CD14-positive monocyte (primary cell): ENCODE data around the gene FHIT. TPM values are rescaled to one million over a fixed set of nuclear protein-coding genes. Genes with fewer than 3 reads are reported as not detected.

ENCODE experiments used
- DNase-seq, 3 donors: peaks; one replicate each; pipeline ENCODE4 v3.0.0-alpha.2; 2011 to 2022
- H2AFZ ChIP-seq: 2 replicates; pipeline ENCODE4 v1.6.0; 2012; ENCODE audit warnings: mild to moderate bottlenecking, low read depth, low read length, inconsistent platforms; ENCODE audit not compliant: insufficient read depth, poor library complexity, severe bottlenecking
- H3K27ac ChIP-seq, 2 donors: 1 replicate in 1 of 2; 2 replicates in 1 of 2; pipeline ENCODE4 v1.5.1; 2012 to 2013; ENCODE audit warnings: low read length in 2 of 2, control low read depth in 1 of 2, inconsistent platforms in 1 of 2, low read depth in 1 of 2, mild to moderate bottlenecking in 1 of 2
- H3K27me3 ChIP-seq, 2 donors: one replicate each; pipeline versions ENCODE4 v1.6.0 to v1.6.1; 2011 to 2013; ENCODE audit warnings: low read length in 2 of 2; ENCODE audit not compliant: control insufficient read depth in 2 of 2, insufficient read depth in 2 of 2
- H3K36me3 ChIP-seq, 2 donors: replicated peaks in 1 of 2; 1 replicate in 1 of 2; 2 replicates in 1 of 2; pipeline versions ENCODE4 v1.5.1 to v1.6.1; 2012 to 2013; ENCODE audit warnings: low read length in 2 of 2, control low read depth in 1 of 2, inconsistent platforms in 1 of 2, mild to moderate bottlenecking in 1 of 2; ENCODE audit not compliant: insufficient read depth in 2 of 2, control insufficient read depth in 1 of 2
- H3K4me1 ChIP-seq, 2 donors: 1 replicate in 1 of 2; 2 replicates in 1 of 2; pipeline versions ENCODE4 v1.5.1 to v1.6.1; 2012 to 2013; ENCODE audit warnings: low read length in 2 of 2, control low read depth in 1 of 2, inconsistent platforms in 1 of 2, mild to moderate bottlenecking in 1 of 2, moderate library complexity in 1 of 2; ENCODE audit not compliant: insufficient read depth in 2 of 2, control insufficient read depth in 1 of 2
- H3K4me2 ChIP-seq: replicated peaks from 2 replicates; pipeline ENCODE3; 2012; ENCODE audit warnings: low read length, moderate library complexity, mild to moderate bottlenecking; ENCODE audit not compliant: poor library complexity, severe bottlenecking; ENCODE audit errors: extremely low read depth
- H3K4me3 ChIP-seq, 3 experiments: fragments of 200-600 bp in 1 of 3; sonication (generic) in 1 of 3; replicated peaks in 1 of 3; 1 replicate in 2 of 3; 2 replicates in 1 of 3; pipeline ENCODE4 v1.5.1; 2011 to 2013; ENCODE audit warnings: low read length in 3 of 3, mild to moderate bottlenecking in 3 of 3, control low read depth in 2 of 3, low read depth in 2 of 3, inconsistent platforms in 1 of 3, moderate library complexity in 1 of 3
- H3K79me2 ChIP-seq: 2 replicates; pipeline ENCODE4 v1.6.0; 2012; ENCODE audit warnings: mild to moderate bottlenecking, control low read depth, inconsistent platforms, low read length, moderate library complexity; ENCODE audit not compliant: insufficient read depth
- H3K9ac ChIP-seq: 2 replicates; pipeline ENCODE4 v1.6.0; 2017; ENCODE audit warnings: low read length, mild to moderate bottlenecking; ENCODE audit not compliant: insufficient read depth, poor library complexity, severe bottlenecking
- H3K9me3 ChIP-seq, 2 donors: replicated peaks in 1 of 2; 1 replicate in 1 of 2; 2 replicates in 1 of 2; pipeline versions ENCODE4 v1.5.1 to v1.6.1; 2012 to 2013; ENCODE audit warnings: low read length in 2 of 2, control low read depth in 1 of 2; ENCODE audit not compliant: control insufficient read depth in 1 of 2, insufficient read depth in 1 of 2
- H4K20me1 ChIP-seq: 2 replicates; pipeline ENCODE4 v1.6.0; 2012; ENCODE audit warnings: mild to moderate bottlenecking, low read length, control low read depth, moderate library complexity; ENCODE audit not compliant: insufficient read depth
- H3K27ac Mint-ChIP-seq, 7 donors: one replicate each; pipeline ENCODE4 v1.8.0; 2020; ENCODE audit warnings: mild to moderate bottlenecking in 7 of 7, mixed read lengths in 7 of 7, moderate library complexity in 6 of 7, inconsistent platforms in 2 of 7
- H3K27me3 Mint-ChIP-seq, 3 donors: one replicate each; pipeline ENCODE4 v1.8.0; 2021 to 2022; ENCODE audit warnings: low read depth in 3 of 3, mild to moderate bottlenecking in 3 of 3, mixed read lengths in 3 of 3, moderate library complexity in 3 of 3, inconsistent platforms in 1 of 3
- H3K36me3 Mint-ChIP-seq, 2 donors: one replicate each; pipeline ENCODE4 v1.8.0; 2020; ENCODE audit warnings: mixed read lengths in 2 of 2, inconsistent platforms in 1 of 2, mild to moderate bottlenecking in 1 of 2
- H3K4me1 Mint-ChIP-seq: one replicate; pipeline ENCODE4 v1.8.0; 2020; ENCODE audit warnings: mild to moderate bottlenecking, mixed read lengths
- H3K4me3 Mint-ChIP-seq, 2 donors: one replicate each; pipeline ENCODE4 v1.8.0; 2020; ENCODE audit warnings: mild to moderate bottlenecking in 2 of 2, mixed read lengths in 2 of 2, moderate library complexity in 1 of 2
- H3K9me3 Mint-ChIP-seq, 7 donors: one replicate each; pipeline ENCODE4 v1.8.0; 2020 to 2022; ENCODE audit warnings: mixed read lengths in 7 of 7, mild to moderate bottlenecking in 6 of 7, moderate library complexity in 6 of 7, inconsistent platforms in 2 of 7
- CTCF ChIP-seq: fragments of 200-600 bp; IDR thresholded peaks from one replicate; pipeline ENCODE4 v1.8.0; 2022; ENCODE audit warnings: antibody characterized with exemption, mild to moderate bottlenecking
- WGBS: methylation state at CpG from one replicate; pipeline ENCODE4 v1.1.5; 2013; ENCODE audit warnings: missing lambda C conversion rate; ENCODE audit not compliant: insufficient coverage; 5-methylcytosine and 5-hydroxymethylcytosine counted together
- intact Hi-C, 2 donors: fragments of 100-400 bp; cut with micrococcal nuclease; formaldehyde crosslinking; loops; one replicate each; pipeline versions ENCODE4 v1.15.0 to v1.15.1; 2023
- polyA plus RNA-seq, 3 donors: library from polyadenylated mRNA; depleted of rRNA in 1 of 3; unstranded in 2 of 3; stranded (reverse) in 1 of 3; fragments of 300-500 nt in 2 of 3; fragments of >200 nt in 1 of 3; fragmentation: Illumina TruSeq in 2 of 3; gene quantifications; 1 replicate in 2 of 3; 2 replicates in 1 of 3; pipeline ENCODE4 v1.2.3, GENCODE V29; 2012 to 2021

The FHIT gene
- polyA plus RNA-seq, 3 donors: 1.7 to 3.4 (median 3.2) TPM

GRCh38 chr3:60743631-60744164, 507.6 kb downstream of the FHIT start:
- 20% methylated on average over 2 of the region's 4 CpGs for WGBS
- H2AFZ ChIP-seq: no peak overlapping the region

GRCh38 chr3:60742606-60743145, 508.6 kb downstream of the FHIT start:
- Histone ChIP-seq H3K4me1 (peaks cover 5 to 18% of the 10 kb centered on the region in 2 donors), H3K4me3 (no peak overlapping the region), H3K9ac (no peak overlapping the region), H3K27me3 (no peaks in the 10 kb centered on the region), H3K27ac (no peak overlapping the region), H3K36me3 (no peaks in the 10 kb centered on the region), H3K4me2 (no peak overlapping the region), H4K20me1 (no peaks in the 10 kb centered on the region), H2AFZ (no peak overlapping the region), H3K9me3 (no peaks in the 10 kb centered on the region), H3K79me2 (no peaks in the 10 kb centered on the region)
- peaks cover 0 to 7% (median 0%) of the 10 kb centered on the region in 7 donors for H3K9me3 Mint-ChIP-seq
- no peak overlapping the region for H3K27ac Mint-ChIP-seq
- TF ChIP-seq CTCF: no peak
- intact Hi-C loops: no loop called here
- DNase-seq: no peak
- peaks cover 25% of the 10 kb centered on the region for H3K4me1 Mint-ChIP-seq
- no peak overlapping the region for H3K4me3 Mint-ChIP-seq
- WGBS: 90% methylated on average over 5 of the region's 8 CpGs
- no peaks in the 10 kb centered on the region for H3K27me3 Mint-ChIP-seq
- H3K36me3 Mint-ChIP-seq: no peaks in the 10 kb centered on the region

More at GRCh38 chr3:60743631-60744164, 507.6 kb downstream of the FHIT start:
- H3K9me3 Mint-ChIP-seq: peaks cover 0 to 7% (median 0%) of the 10 kb centered on the region in 7 donors
- H3K36me3 Mint-ChIP-seq: no peaks in the 10 kb centered on the region
- Histone ChIP-seq H3K27ac (no peak overlapping the region), H3K79me2 (no peaks in the 10 kb centered on the region), H4K20me1 (no peaks in the 10 kb centered on the region), H3K4me2 (no peak overlapping the region), H3K4me1 (peaks cover 5 to 18% of the 10 kb centered on the region in 2 donors), H3K36me3 (no peaks in the 10 kb centered on the region), H3K9ac (no peak overlapping the region), H3K4me3 (no peak overlapping the region), H3K27me3 (no peaks in the 10 kb centered on the region), H3K9me3 (no peaks in the 10 kb centered on the region)
- intact Hi-C loops: no loop called here
- H3K4me1 Mint-ChIP-seq: peaks cover 26% of the 10 kb centered on the region
- peak; percentile 34 for TF ChIP-seq CTCF
- no peak overlapping the region for H3K27ac Mint-ChIP-seq
- no peak for DNase-seq
- H3K27me3 Mint-ChIP-seq: no peaks in the 10 kb centered on the region
- H3K4me3 Mint-ChIP-seq: peak overlapping the region in 1 of 2 donors; percentile 61
